Activated naive CD8-positive, alpha-beta T cell treated with anti-CD3 and anti-CD28 coated beads, Interleukin-2, amount 50 U/mL, for 24 hours (primary cell): ENCODE measurements around the gene ZNF205.

Source experiments
- ATAC-seq: fragments of 150-1000 bp; cut with Tn5 transposase; one replicate; pipeline ENCODE4 v1.10.0; 2021
- DNase-seq: peaks from one replicate; pipeline ENCODE4 v3.0.0; 2021
- H3K27ac Mint-ChIP-seq: one replicate; pipeline ENCODE4 v1.8.0; 2021; ENCODE audit warnings: mild to moderate bottlenecking, mixed read lengths
- H3K27me3 Mint-ChIP-seq: one replicate; pipeline ENCODE4 v1.8.0; 2021; ENCODE audit warnings: mixed read lengths
- H3K36me3 Mint-ChIP-seq: one replicate; pipeline ENCODE4 v1.8.0; 2021; ENCODE audit warnings: low read depth, mixed read lengths
- H3K4me1 Mint-ChIP-seq: one replicate; pipeline ENCODE4 v1.8.0; 2021; ENCODE audit warnings: mixed read lengths
- H3K4me3 Mint-ChIP-seq: one replicate; pipeline ENCODE4 v1.8.0; 2021; ENCODE audit warnings: mild to moderate bottlenecking, moderate library complexity, mixed read lengths
- H3K9me3 Mint-ChIP-seq: one replicate; pipeline ENCODE4 v1.8.0; 2021; ENCODE audit warnings: mixed read lengths

ZNF205 gene

DNA sequence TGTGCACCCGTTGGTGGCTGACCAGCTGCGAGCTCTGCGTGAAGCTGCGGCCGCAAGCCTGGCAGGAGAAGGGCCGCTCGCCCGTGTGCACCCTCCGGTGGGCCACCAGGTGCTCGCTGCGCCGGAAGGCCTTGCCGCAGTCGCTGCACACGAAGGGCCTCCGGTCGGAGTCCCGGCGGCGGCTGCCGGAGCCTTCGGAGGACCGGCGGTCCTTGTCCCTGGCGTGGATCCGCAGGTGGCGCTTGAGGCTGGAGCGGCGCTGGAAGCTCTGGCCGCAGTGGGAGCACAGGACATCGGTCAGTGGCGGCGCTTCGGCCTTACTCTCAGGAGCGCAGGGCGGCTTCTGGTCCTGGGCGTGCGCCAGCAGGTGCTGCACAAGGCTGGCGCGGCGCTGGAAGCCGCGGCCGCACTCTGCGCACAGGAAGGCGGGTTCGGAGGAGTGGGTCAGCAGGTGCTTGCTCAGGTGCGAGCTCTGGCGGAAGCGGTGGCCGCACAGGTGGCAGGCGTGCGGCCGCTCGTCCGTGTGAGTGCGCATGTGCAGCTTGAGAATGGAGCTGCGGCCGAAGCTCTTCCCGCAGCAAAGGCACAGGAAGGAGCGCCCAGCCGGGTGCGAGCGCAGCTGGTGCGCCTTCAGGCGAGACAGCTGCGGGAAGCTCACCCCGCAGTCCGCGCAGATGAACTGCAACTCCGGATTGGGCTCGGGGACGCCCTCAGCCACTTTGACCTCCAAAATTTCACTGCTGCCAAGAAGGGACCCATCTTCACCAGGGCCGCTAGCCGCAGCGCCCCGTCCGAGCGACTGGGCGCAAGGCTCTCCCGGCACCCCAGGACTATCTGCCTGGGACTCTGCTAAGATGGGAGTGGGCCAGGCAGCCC is 22.4 kb upstream of the ZNF205 start:
- Mint-ChIP-seq H3K9me3 (no peaks in the 10 kb centered on the region), H3K27ac (no peak overlapping the region), H3K36me3 (no peaks in the 10 kb centered on the region), H3K27me3 (no peaks in the 10 kb centered on the region), H3K4me3 (no peak overlapping the region), H3K4me1 (peaks cover 25% of the 10 kb centered on the region)
- no peak for ATAC-seq
- no peak for DNase-seq

- Mint-ChIP-seq H3K27ac (no peak overlapping the region), H3K4me3 (no peak overlapping the region), H3K4me1 (peaks cover 32% of the 10 kb centered on the region), H3K9me3 (no peaks in the 10 kb centered on the region), H3K27me3 (no peaks in the 10 kb centered on the region), H3K36me3 (no peaks in the 10 kb centered on the region)
- no peak for DNase-seq
- no peak for ATAC-seq
These were observed 20.8 kb upstream of the ZNF205 start for GRCh38 chr16:3091551-3091950.

- Mint-ChIP-seq H3K4me1 (peaks cover 27% of the 10 kb centered on the region), H3K36me3 (no peaks in the 10 kb centered on the region), H3K9me3 (no peaks in the 10 kb centered on the region), H3K27ac (no peak overlapping the region), H3K4me3 (no peak overlapping the region), H3K27me3 (no peaks in the 10 kb centered on the region)
- no peak for DNase-seq
- no peak for ATAC-seq
These were observed 19.9 kb upstream of the ZNF205 start for GRCh38 chr16:3092501-3092941.

DNA sequence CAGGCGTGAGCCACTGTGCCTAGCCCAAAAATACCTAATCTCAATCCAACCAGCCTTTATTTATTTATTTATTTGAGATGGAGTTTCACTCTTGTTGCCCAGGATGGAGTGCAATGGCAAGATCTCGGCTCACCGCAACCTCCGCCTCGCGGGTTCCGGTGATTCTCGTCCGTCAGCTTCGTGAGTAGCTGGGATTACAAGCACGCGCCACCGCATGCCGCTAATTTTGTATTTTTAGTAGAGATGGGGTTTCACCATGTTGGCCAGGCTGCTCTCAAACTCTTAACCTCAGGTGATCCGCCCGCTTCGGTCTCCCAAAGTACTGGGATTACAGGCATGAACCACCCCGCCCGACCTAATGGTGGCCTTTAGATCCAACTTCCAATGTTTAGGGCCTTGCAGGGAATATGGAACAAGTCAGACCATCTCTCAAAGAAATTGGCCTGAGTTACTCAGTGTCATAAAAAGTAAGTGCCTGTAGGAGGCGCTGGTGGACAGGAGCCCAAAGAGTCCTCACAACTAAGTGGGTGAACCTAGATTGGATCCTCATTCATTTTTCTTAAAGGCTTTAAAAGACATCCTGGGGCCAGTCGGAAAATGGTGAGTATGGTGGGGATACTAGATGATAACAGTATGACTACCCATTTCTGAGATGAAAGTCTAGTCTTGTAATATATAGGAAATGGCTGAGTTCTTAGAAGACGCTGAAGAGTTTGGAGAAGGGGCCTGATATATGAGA is 17.9 kb upstream of the ZNF205 start:
- ATAC-seq (peak; percentile 18), DNase-seq (peak; percentile 62)
- H3K4me1 Mint-ChIP-seq: peaks cover 22% of the 10 kb centered on the region
- H3K36me3 Mint-ChIP-seq: no peaks in the 10 kb centered on the region
- H3K9me3 Mint-ChIP-seq: no peaks in the 10 kb centered on the region
- H3K4me3 Mint-ChIP-seq: no peak overlapping the region
- peaks cover 4% of the 10 kb centered on the region for H3K27me3 Mint-ChIP-seq
- peak overlapping the region; percentile 0 for H3K27ac Mint-ChIP-seq

DNA sequence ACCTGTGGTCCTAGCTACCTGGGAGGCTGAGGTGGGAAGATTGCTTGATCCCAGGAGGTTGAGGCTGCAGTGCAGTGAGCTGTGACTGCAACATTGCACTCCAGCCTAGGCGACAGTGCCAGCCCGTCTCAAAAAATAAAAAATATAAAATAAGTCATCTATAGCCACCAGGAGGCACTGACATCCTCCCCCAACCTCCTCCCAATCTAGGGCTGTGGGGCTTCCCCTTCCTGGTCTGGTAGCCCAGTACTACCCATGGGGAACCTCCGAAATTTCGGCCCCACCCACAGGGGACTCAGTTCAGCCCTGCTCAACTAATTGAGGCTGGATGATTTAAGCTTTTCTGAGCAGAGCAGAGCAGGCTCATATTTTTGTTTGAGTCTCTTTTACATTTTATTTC is 16.5 kb upstream of the ZNF205 start:
- H3K27me3 Mint-ChIP-seq: peaks cover 4% of the 10 kb centered on the region
- no peak overlapping the region for H3K4me3 Mint-ChIP-seq
- DNase-seq (peak; percentile 71), ATAC-seq (peak; percentile 87)
- H3K27ac Mint-ChIP-seq: no peak overlapping the region
- no peaks in the 10 kb centered on the region for H3K9me3 Mint-ChIP-seq
- H3K36me3 Mint-ChIP-seq: no peaks in the 10 kb centered on the region
- peaks cover 28% of the 10 kb centered on the region for H3K4me1 Mint-ChIP-seq

DNA sequence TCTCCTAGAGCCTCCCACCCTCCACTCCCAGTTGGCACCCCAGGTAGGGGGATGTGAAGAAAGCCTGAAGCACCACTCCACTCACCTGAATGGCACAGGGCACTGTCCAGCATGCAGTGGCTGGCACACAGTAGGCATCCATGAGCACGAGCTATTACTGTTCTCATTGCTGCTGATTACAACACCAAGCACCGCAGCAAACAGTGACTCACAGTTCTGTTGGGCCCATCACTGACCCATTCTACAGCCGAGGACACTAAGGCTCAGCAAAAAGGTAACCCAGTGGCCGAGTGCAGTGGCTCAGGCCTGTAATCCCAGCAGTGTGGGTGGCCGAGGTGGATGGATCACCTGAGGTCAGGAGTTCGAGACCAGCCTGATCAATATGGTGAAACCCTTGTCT is 16.0 kb upstream of the ZNF205 start:
- no peak overlapping the region for H3K4me3 Mint-ChIP-seq
- DNase-seq (no peak), ATAC-seq (no peak)
- H3K4me1 Mint-ChIP-seq: peaks cover 29% of the 10 kb centered on the region
- no peak overlapping the region for H3K27ac Mint-ChIP-seq
- H3K9me3 Mint-ChIP-seq: no peaks in the 10 kb centered on the region
- no peaks in the 10 kb centered on the region for H3K36me3 Mint-ChIP-seq
- peaks cover 4% of the 10 kb centered on the region for H3K27me3 Mint-ChIP-seq

GRCh38 chr16:3097266-3097665 is 15.1 kb upstream of the ZNF205 start:
- DNase-seq (no peak), ATAC-seq (no peak)
- Mint-ChIP-seq H3K27ac (no peak overlapping the region), H3K27me3 (peaks cover 4% of the 10 kb centered on the region), H3K36me3 (no peaks in the 10 kb centered on the region), H3K9me3 (no peaks in the 10 kb centered on the region), H3K4me1 (peaks cover 38% of the 10 kb centered on the region), H3K4me3 (no peak overlapping the region)

DNA sequence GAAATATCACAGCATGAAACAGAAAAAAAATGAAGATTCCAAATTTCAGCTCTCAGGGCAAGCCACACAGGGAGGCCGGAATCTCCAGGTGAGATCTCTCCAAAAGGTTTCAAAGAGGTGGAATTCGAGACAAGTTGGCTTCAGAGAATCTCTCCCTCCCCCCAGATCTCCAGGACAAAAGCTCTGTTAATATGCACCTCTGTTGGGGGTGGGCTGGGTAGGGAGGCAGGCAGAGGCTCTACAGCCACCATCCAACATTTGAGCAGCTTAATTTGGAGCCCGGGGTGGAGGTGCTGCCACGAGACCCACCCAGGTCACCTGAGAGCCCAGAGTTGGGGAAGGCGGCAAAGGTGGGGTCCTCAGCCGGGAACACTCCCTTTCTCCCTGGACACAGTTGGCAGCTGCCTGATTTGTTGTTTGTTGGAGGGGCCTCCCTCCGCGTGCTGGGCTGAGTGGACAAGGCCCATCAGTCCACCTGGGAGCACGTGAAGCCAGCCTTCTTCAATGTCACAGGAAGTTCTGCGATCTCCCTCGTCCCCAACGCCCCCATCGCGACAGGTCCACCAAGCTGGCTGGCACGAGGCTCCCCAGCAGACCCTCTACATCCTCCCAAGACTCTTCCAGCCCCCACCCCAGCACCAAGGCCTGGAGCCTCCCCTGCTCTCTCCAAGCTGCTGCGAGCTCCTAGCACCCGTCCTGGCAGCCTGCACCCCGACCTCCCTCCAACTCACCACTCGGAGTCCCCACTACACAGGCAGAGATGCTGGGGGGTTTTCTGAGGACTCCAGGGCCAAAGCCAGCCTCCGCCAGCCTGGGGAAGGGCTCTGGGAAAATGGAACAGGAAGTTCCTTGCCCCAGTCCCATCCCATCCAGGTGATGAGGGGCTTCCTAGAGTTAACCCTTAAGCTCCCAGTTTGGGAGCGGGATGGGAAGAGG is 13.7 kb upstream of the ZNF205 start, which contains the start of gene ZSCAN10:
Gene ZSCAN10, minus strand, starts transcription at position 836 of the 936 bp plus-strand sequence. CDS start 6,357 bp downstream, outside the sequence.
- peak within 1 kb of the TSS; percentile 82 for H3K27ac Mint-ChIP-seq
- no peaks in the 10 kb centered on the region for H3K9me3 Mint-ChIP-seq
- peaks cover 4% of the 10 kb centered on the region for H3K27me3 Mint-ChIP-seq
- H3K4me1 Mint-ChIP-seq: peaks cover 40% of the 10 kb centered on the region
- H3K36me3 Mint-ChIP-seq: no peaks in the 10 kb centered on the region
- no peak for ATAC-seq
- DNase-seq: no peak
- peak within 1 kb of the TSS; percentile 71 for H3K4me3 Mint-ChIP-seq

DNA sequence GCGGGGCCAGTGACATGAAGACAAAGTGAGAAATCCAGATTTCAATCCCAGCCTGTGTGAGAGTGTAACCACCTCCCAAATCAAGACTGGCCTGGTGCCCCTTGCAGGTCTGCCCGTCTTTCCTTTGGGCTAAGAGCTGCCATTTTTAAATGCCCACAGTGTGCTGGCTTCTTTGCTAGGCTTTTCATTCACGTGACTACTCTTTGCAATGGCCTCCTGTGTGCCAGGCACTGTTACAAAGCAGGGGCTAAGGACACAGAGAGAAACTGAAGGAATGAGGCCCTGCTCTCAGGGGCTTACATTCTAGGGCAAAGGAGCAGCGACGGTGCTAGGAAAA is 13.0 kb upstream of the ZNF205 start:
- Mint-ChIP-seq H3K27me3 (peaks cover 4% of the 10 kb centered on the region), H3K4me1 (peaks cover 40% of the 10 kb centered on the region), H3K9me3 (no peaks in the 10 kb centered on the region), H3K4me3 (no peak overlapping the region), H3K36me3 (no peaks in the 10 kb centered on the region), H3K27ac (no peak overlapping the region)
- DNase-seq: no peak
- ATAC-seq: no peak

GRCh38 chr16:3099732-3100499 is 12.5 kb upstream of the ZNF205 start:
- H3K27me3 Mint-ChIP-seq: peaks cover 4% of the 10 kb centered on the region
- DNase-seq (peak; percentile 94), ATAC-seq (peak; percentile 77)
- H3K27ac Mint-ChIP-seq: peak overlapping the region; percentile 82
- H3K36me3 Mint-ChIP-seq: no peaks in the 10 kb centered on the region
- no peaks in the 10 kb centered on the region for H3K9me3 Mint-ChIP-seq
- H3K4me3 Mint-ChIP-seq: peak overlapping the region; percentile 71
- H3K4me1 Mint-ChIP-seq: peaks cover 35% of the 10 kb centered on the region

DNA sequence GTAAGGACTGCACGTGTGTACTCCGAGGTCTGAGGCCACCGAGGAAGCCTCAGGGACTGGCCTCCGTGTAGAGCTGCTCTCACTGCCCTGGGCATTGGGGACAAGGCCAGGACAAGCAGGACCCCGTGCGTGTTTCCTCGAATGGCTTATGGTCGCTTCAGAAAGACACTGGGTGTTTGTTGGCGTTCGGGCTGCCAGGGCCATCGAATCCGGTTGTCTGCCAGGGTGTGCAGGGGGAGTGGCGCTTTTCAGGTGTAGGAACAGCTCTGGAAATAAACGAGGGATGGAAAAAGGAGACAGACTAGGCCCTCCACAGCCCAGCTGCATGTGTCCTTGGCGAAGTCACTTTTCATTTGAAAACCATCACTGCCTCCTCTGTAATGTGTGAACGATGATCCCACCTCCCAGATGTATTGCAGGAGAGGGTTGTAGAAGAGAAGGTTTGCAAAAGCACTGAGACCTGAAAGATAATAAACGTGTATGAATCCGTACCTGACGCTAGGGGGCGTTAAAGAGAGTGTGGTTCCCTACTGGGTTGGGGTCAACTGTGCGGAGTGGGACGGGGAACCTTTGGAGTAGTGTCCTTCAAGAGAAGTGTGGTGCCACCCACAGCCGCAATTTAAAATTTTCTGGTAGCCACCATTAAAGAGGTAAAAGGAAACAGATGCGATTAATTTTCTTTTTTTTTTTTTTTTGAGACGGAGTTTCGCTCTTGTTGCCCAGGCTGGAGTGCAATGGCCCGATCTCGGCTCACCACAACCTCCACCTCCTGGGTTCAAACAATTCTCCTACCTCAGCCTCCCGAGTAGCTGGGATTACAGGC is 11.2 kb upstream of the ZNF205 start:
- ATAC-seq: no peak
- peak; percentile 57 for DNase-seq

DNA sequence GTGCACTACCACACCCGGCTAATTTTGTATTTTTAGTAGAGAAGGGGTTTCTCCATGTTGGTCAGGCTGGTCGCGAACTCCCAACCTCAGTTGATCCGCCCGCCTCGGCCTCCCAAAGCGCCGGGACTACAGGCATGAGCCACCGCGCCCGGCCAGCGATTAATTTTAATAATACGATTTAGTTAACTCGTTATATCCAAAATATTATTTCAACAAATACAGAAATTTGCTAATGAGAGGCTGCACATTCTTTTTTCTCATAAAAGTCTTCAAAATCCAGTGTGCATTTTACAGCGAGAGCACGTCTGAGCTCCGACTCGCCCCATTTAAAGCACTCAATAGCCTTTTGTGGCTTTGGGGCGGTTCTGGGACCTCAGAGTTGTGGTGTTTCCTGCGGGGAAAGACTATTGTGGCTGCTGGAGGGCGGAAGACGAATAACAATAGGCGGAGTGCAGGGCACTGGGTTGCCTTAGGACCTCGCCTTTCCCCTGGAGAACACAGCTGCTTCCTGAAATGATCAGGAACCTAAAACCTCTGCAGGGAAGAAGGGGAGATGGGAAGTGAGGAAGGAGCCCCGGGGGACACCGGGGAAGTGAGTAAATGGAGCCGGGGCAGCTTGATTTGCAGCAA is 10.4 kb upstream of the ZNF205 start:
- peak; percentile 33 for DNase-seq
- Mint-ChIP-seq H3K9me3 (no peaks in the 10 kb centered on the region), H3K27ac (no peak overlapping the region)

More for the DNA sequence above, 11.2 kb upstream of the ZNF205 start:
- peak overlapping the region; percentile 77 for H3K27ac Mint-ChIP-seq
- H3K27me3 Mint-ChIP-seq: peaks cover 4% of the 10 kb centered on the region
- H3K36me3 Mint-ChIP-seq: no peaks in the 10 kb centered on the region
- H3K9me3 Mint-ChIP-seq: no peaks in the 10 kb centered on the region
- peak overlapping the region; percentile 74 for H3K4me3 Mint-ChIP-seq
- peaks cover 36% of the 10 kb centered on the region for H3K4me1 Mint-ChIP-seq

More for the DNA sequence above, 10.4 kb upstream of the ZNF205 start:
- H3K36me3 Mint-ChIP-seq: no peaks in the 10 kb centered on the region
- peaks cover 38% of the 10 kb centered on the region for H3K4me1 Mint-ChIP-seq
- H3K4me3 Mint-ChIP-seq: peak overlapping the region; percentile 74
- no peak for ATAC-seq
- H3K27me3 Mint-ChIP-seq: peaks cover 4% of the 10 kb centered on the region
